ENCODE measurements around the gene ARL2BP.

- TF ChIP-seq CTCF (IDR thresholded peaks at IDR 0.05) (no peak), EZH2phosphoT487 (IDR thresholded peaks at IDR 0.05) (no peak), EZH2 (IDR thresholded peaks at IDR 0.05) (no peak)
Measured at GRCh38 chr16:57238682-57239081, 6.4 kb upstream of the ARL2BP start.
